WERI-Rb-1 (cell line): ENCODE results near the gene COL27A1.
A peak's percentile ranks its signal among the peaks of the same experiment; 100 is the strongest.

Experiments
- DNase-seq: peaks from one replicate; pipeline ENCODE4 v3.0.0-alpha.2; 2020
- H3K27ac ChIP-seq: fragments of 250-450 bp; sonication (Bioruptor Pico); 2 replicates; pipeline ENCODE4 v1.5.1; 2020; ENCODE audit warnings: mild to moderate bottlenecking, moderate library complexity
- H3K27me3 ChIP-seq: fragments of 250-450 bp; sonication (Bioruptor Pico); 2 replicates; pipeline ENCODE4 v1.5.1; 2021; ENCODE audit warnings: mild to moderate bottlenecking, low read depth, moderate library complexity; ENCODE audit not compliant: insufficient read depth, severe bottlenecking
- H3K36me3 ChIP-seq: fragments of 250-450 bp; sonication (Bioruptor Pico); 2 replicates; pipeline ENCODE4 v1.5.1; 2020; ENCODE audit warnings: mild to moderate bottlenecking, moderate library complexity
- H3K4me3 ChIP-seq: 2 replicates; pipeline ENCODE4 v1.5.1; 2011; ENCODE audit warnings: low read depth, mild to moderate bottlenecking, control low read depth, low read length
- H3K9me3 ChIP-seq: fragments of 250-450 bp; sonication (Bioruptor Pico); 2 replicates; pipeline ENCODE4 v1.5.1; 2021; ENCODE audit warnings: mild to moderate bottlenecking, moderate library complexity; ENCODE audit not compliant: severe bottlenecking
- CTCF ChIP-seq: IDR thresholded peaks from 2 replicates; pipeline ENCODE4 v1.5.1; 2011; ENCODE audit warnings: low read depth, mild to moderate bottlenecking, control low read depth, inconsistent platforms, low read length

The COL27A1 gene

GRCh38 chr9:114163517-114163951 lies 8.2 kb downstream of the COL27A1 start:
- peak; percentile 46 for DNase-seq
- H3K9me3 ChIP-seq, result no peaks in the 10 kb centered on the region
- no peak for TF ChIP-seq CTCF

GRCh38 chr9:114164191-114164794 lies 9.0 kb downstream of the COL27A1 start:
- no peaks in the 10 kb centered on the region for H3K27me3 ChIP-seq
- no peak for TF ChIP-seq CTCF
- peak overlapping the region; percentile 36; the same call in 1 of the 2 replicates for H3K27ac ChIP-seq
- H3K36me3 ChIP-seq, result peaks cover 45% of the 10 kb centered on the region
- no peak overlapping the region for H3K4me3 ChIP-seq
- no peak for DNase-seq
- H3K9me3 ChIP-seq, result no peaks in the 10 kb centered on the region

More at GRCh38 chr9:114163517-114163951, 8.2 kb downstream of the COL27A1 start:
- Histone ChIP-seq H3K36me3 (peaks cover 37% of the 10 kb centered on the region), H3K27ac (peak overlapping the region; percentile 36), H3K27me3 (no peaks in the 10 kb centered on the region), H3K4me3 (no peak overlapping the region)

- no peak overlapping the region for H3K27ac ChIP-seq
- H3K27me3 ChIP-seq, result no peaks in the 10 kb centered on the region
- H3K36me3 ChIP-seq, result peaks cover 53% of the 10 kb centered on the region
- no peaks in the 10 kb centered on the region for H3K9me3 ChIP-seq
- no peak overlapping the region for H3K4me3 ChIP-seq
- TF ChIP-seq CTCF, result no peak
- DNase-seq, result no peak
Observed at GRCh38 chr9:114165407-114166102, 10.2 kb downstream of the COL27A1 start.

- Histone ChIP-seq H3K27ac (no peak overlapping the region), H3K27me3 (no peaks in the 10 kb centered on the region), H3K9me3 (no peaks in the 10 kb centered on the region), H3K36me3 (peaks cover 58% of the 10 kb centered on the region), H3K4me3 (no peak overlapping the region)
- no peak for TF ChIP-seq CTCF
- no peak for DNase-seq
Observed at GRCh38 chr9:114166103-114166470, 10.8 kb downstream of the COL27A1 start.

DNA sequence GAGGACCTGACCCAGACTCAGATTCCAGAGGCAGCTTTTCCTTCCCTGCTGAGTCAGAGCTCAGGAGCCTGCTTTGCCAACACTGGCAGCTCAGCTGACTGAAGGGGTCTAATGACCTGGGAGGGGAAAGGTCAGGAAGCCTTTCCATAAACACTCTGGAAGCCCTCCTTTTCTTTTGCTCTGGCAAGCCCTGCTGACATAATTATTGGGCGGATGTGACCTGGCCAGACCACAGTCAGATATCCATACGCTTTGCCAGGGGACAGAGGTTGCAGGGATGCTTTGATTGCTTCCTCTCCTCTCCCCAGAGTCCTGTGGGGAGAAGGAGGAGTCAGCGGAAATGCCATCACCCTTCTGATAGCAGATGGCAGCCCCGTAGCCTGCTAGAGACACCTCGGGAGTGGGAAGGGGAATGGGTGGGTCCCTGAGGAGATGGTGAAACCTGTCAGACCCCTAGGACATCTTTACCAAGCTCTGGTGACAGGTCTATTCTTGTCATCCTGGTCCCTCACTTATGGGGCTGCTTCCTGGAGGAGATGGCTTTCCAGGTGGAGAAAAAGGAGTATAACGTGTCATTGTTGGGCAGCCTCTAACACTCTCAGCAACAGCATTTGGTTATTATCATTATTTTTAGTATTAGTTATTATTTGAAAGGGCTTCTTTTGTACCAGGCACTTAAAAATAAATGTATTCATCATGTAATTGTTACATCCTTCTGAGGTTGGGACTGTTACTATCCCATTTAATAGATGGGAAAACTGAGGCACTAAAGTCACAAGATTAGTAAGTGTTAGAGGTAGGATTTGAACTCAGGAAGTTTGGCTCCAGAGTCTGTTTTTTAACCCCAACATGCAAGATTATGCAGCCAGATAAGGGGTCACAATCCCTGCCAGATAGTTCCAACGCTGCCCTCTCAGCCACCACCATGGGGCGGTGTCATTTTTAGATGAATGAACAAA lies 11.6 kb downstream of the COL27A1 start:
- no peaks in the 10 kb centered on the region for H3K9me3 ChIP-seq
- H3K27ac ChIP-seq, result no peak overlapping the region
- no peak overlapping the region for H3K4me3 ChIP-seq
- DNase-seq, result no peak
- TF ChIP-seq CTCF, result no peak
- H3K27me3 ChIP-seq, result no peaks in the 10 kb centered on the region
- H3K36me3 ChIP-seq, result peaks cover 62% of the 10 kb centered on the region
